NB4 (cell line): ENCODE results near the gene NARF.

Experiments used
- DNase-seq: peaks from one replicate; pipeline ENCODE4 v3.0.0; 2010; ENCODE audit warnings: low read depth
- H3K4me3 ChIP-seq: one replicate; pipeline ENCODE4 v1.5.1; 2011; ENCODE audit warnings: mild to moderate bottlenecking, low read depth, low read length, moderate library complexity
- CTCF ChIP-seq: IDR thresholded peaks from one replicate; pipeline ENCODE4 v1.5.1; 2012; ENCODE audit warnings: low read depth, low read length
- MYC ChIP-seq: IDR thresholded peaks from 2 replicates; pipeline ENCODE4 v1.6.1; 2011; ENCODE audit warnings: low read depth, low read length
- POLR2A ChIP-seq: IDR thresholded peaks from 2 replicates; pipeline ENCODE4 v1.6.1; 2011; ENCODE audit warnings: mild to moderate bottlenecking; ENCODE audit not compliant: insufficient read length; ENCODE audit errors: extremely low read depth
- TF ChIP-seq, protein P1 (sequence below): IDR thresholded peaks from 2 replicates; pipeline ENCODE4 v1.6.1; 2011; ENCODE audit warnings: low read depth, low read length

NARF gene

DNA sequence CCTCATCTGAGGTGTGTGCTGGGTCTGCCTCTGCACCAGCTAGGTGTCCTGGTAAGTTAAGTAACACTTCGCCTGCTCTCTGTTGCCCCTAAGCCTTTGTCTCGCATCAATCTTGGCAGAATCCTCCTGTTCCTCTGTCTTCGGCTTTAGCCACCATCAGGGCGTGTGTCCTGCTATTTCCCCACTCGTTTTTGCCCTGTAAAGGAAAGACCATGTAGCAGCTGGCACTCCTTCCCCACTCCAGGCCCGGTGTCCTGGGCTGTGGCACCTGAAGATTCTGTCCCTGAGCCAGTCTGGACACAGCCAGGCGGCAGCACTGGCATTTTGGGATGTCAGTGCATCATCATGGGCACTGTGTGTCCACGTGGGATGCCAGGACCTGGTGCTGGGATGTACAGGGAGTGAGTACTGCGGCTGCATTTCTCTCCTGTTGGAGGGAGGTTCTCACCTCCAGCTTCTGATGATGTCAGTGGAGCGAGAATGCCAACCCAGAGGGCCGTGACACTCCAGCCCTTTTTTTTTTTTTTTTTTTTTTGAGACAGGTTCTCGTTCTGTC lies 34.8 kb downstream of the NARF start:
- H3K4me3 ChIP-seq = no peak overlapping the region
- DNase-seq = no peak
- TF ChIP-seq, protein P1, sequence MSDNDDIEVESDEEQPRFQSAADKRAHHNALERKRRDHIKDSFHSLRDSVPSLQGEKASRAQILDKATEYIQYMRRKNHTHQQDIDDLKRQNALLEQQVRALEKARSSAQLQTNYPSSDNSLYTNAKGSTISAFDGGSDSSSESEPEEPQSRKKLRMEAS = no peak
- TF ChIP-seq POLR2A (no peak), MYC (no peak), CTCF (no peak)

DNA sequence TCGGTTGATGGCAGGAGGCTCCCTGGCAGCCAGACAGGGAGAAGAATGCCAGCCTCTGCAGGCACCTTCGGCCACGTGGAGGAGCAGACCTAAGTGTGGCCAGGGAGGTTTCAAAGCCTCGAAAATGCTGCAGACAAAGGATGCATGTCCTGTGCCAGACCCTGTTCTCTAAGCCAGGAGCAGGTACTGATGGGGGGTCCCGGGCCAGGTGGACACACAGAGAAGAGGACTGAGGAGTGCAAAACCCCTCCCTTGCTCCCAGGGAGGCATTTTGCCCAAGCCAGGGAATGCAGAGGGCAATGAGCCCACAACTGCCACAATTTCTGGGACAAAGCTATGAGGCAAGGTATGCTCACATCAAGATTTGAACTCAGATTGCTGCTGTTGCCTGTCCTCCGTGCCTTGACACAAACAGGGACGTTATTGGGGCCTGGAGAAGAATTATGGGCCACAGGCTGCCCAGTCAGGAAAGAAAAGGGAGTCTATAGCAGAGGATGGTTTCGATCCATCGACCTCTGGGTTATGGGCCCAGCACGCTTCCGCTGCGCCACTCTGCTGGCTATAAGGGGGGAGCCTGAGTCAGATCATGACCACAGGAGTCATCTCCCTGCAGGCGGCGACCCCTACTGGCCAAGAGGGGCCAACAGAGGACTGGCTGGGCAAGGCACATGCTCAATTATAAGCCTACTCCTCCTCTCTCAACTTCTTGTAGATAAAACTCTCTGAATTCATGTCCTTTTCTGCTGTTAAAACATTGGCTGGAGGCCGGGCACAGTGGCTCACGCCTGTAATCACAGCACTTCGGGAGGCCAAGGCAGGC lies 35.9 kb downstream of the NARF start:
- TF ChIP-seq MYC = peak; percentile 93
- TF ChIP-seq, protein P1 = peak; percentile 87
- TF ChIP-seq POLR2A = no peak
- peak; percentile 84 for TF ChIP-seq CTCF
- no peak overlapping the region for H3K4me3 ChIP-seq
- peak; percentile 96 for DNase-seq

DNA sequence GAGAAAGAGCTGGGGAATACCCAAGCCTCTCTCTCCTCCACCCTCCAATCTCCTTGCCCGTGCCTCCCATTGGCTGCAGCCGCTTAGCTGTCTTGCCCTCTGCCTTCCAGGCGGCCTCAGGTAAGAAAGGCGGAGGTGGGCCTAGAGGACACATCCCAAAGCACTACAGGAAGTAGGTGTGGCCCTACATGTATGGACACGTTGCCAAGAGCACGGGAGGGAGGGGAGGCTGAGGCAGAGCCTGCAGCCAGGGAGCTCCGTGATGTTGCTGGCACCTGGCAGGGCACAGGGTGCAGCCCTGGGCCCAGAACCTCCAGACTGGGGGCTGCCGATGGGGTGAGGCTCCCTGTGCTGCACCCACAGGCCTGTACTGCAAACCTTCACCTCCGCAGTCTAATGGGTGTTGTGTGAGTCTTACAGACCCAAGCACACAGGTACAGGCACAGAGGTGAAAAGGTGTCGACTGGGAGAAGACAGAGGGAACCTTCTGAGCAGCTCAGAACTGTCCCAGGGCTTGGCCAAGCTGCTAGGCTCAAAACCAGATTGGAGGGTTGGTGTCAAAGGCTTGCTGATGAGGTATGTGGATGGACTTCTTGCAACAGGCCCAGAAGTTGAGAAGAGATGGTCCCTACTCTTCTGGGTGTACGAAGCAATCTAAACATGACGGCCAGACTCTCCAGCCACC lies 37.4 kb downstream of the NARF start:
- no peak overlapping the region for H3K4me3 ChIP-seq
- TF ChIP-seq CTCF (no peak), MYC (no peak), POLR2A (no peak)
- TF ChIP-seq, protein P1 = no peak
- no peak for DNase-seq

GRCh38 chr17:82496529-82497434 lies 38.2 kb downstream of the NARF start:
- peak; percentile 96 for DNase-seq
- peak overlapping the region; percentile 42 for H3K4me3 ChIP-seq
- TF ChIP-seq MYC = peak; percentile 65
- TF ChIP-seq, protein P1 = peak; percentile 99
- TF ChIP-seq CTCF = no peak
- peak; percentile 65 for TF ChIP-seq POLR2A

DNA sequence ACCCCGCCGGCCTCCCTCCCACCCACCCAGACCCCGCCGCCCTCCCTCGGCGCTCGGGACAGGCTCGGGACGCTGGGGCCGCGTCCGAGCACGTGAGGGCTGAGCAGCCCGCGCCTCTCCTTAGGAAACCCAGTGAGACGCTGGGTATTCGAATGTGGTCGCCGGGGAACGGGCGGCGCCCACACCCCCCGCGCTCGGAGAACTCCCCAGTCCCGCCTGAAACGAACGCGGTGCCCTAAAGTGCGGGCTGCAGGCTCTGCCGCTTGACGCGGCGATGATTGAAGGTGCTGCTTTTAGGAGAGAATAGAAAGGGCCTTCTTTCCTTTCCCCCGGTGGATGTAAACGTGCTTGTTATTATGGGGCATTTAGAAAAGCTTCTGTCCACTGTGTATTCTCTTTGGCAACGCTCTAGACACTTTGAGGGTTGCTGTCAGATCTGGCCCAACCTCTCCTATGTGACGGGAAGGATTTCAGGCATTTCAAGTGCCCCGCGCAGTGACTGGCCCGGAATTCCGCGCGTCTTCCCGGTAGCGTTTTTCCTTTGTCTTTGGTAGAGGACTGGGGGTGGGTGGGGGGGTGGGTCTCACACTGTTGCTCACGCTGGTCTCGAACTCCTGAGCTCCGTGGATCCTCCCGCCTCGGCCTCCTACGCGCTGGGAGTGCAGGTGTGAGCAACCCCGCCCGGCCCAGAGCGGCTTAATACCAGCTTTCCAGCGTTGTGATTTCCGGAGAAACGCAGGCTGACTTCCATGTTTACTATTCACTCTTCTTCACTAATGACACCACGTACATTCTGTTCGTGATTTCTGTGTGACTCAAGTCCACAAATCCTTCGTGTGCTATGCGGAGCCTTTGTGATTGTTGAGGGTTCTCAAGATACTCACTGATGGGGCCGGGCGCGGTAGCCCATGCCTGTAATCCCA lies 39.2 kb downstream of the NARF start:
- DNase-seq = peak; percentile 76
- peak overlapping the region; percentile 56 for H3K4me3 ChIP-seq
- no peak for TF ChIP-seq POLR2A
- TF ChIP-seq, protein P1 = no peak
- TF ChIP-seq MYC = no peak
- TF ChIP-seq CTCF = no peak
